ENCODE data around the gene NKX2-3.

NKX2-3 gene

DNA sequence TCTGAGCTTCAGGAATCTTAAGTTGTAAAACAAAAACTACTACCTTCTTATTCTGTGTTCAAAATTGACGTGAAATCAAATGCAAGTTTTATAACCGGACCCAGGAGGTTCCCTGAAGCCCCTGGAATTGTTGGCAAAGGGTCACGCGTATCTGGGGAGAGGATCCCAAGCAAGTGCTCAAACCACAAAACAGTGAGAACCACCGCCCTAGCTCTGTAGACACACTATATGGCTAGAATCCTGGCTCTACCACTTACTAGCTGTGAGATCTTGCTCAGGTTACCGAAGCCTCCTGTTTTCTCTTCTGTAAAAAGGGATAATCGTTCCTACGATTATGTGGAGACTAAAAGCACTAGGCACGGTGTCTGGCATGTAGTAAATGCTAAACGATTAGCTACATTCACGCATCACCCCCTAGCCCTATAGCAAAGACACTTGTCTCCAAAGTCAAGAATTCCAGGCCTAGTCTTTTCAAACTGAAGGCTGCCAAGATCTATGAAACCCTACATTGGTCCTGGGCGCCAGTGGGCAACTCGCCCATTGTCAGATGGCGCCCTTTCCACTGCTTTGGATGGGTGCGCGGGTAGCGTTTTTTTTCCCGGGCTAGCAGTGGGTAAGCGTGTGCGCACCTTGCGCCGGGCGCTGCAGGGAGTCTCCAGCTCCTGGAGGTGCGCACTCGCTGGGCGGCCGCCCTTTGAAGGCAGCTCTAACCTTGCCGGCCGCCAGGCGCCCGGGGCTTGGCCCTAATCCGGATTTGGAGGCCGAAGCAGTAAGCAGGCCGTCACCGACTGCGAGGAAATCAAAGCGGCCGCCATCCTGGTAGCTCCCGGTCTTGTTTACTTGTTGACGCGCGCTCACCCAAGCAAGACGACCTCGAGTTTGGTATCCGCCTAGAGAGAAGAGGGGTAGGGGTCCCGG lies 11.6 kb upstream of the NKX2-3 start:
- Histone ChIP-seq H3K79me1 (ENCODE audit: low read length) (no peaks in the 10 kb centered on the region), H3K36me3 (ENCODE audit: control insufficient read depth, insufficient read depth, low read length) (no peaks in the 10 kb centered on the region), H3K23ac (ENCODE audit: low read length) (no peak overlapping the region), H3K79me2 (ENCODE audit: control insufficient read depth, insufficient read depth, low read length) (no peaks in the 10 kb centered on the region), H3K4me1 (ENCODE audit: control insufficient read depth, low read depth, low read length) (peaks cover 17% of the 10 kb centered on the region), H2BK5ac (ENCODE audit: low read length) (no peak overlapping the region), H3K27ac (ENCODE audit: low read depth, low read length) (no peak overlapping the region), H3K4me3 (ENCODE audit: low read length) (no peak overlapping the region), H3K4me2 (ENCODE audit: low read length) (no peak overlapping the region), H3K4ac (ENCODE audit: low read depth, low read length) (no peak overlapping the region), H4K5ac (ENCODE audit: low read length) (no peak overlapping the region), H2BK120ac (ENCODE audit: low read depth, low read length) (no peak overlapping the region), H2BK15ac (replicated peaks; ENCODE audit: low read depth) (no peak overlapping the region), H3K18ac (ENCODE audit: low read length) (no peak overlapping the region), H4K8ac (ENCODE audit: low read depth, low read length) (no peak overlapping the region), H2AK5ac (ENCODE audit: low read length) (no peak overlapping the region), H3K9ac (ENCODE audit: low read length) (no peak overlapping the region), H3K56ac (ENCODE audit: low read length) (no peak overlapping the region), H3K27me3 (ENCODE audit: insufficient read depth, low read length, poor library complexity) (peaks cover 53% of the 10 kb centered on the region)
- peak; percentile 67 for DNase-seq
- WGBS (ENCODE audit: extremely low coverage, insufficient coverage, low lambda C conversion rate) = no CpG with 5 or more reads among the region's 46 CpGs

DNA sequence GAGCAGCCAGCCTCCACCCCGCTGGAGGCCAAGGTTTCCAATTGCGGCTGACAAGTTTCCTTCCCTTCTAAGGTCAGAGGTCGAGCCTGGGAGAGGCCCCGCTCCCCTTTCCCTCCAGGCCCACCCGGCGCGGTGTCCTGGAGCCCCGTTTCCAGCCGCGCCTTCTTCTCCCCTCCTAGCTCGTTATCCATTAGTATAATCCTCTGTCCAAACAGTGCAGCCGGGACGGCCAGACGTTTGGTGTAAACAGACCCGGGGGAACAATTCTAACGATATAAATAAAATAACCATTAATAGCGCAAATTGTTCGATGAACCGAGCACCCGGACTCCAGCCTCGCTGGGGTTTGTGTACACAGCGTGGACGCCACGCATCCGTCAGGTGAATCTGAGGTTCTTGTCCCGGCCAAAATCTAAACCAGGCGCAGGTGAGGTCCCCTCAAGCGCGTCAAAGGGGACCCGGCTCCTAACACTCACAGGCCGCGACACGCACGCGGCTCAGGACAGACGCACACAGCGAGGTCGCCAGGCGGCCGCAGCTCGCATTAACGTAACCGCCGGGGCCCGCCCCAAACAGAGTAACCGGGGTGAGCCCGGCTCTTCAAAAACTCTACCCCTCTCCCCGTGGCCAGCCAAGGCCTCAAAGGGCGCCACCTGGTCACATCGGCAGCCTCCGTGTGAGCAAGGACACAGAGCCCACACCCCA lies 10.8 kb upstream of the NKX2-3 start:
- H3K4ac ChIP-seq (ENCODE audit: low read depth, low read length) = no peak overlapping the region
- H3K4me3 ChIP-seq (ENCODE audit: low read length) = no peak overlapping the region
- H3K9ac ChIP-seq (ENCODE audit: low read length) = no peak overlapping the region
- no peak overlapping the region for H3K4me2 ChIP-seq (ENCODE audit: low read length)
- no peak overlapping the region for H3K56ac ChIP-seq (ENCODE audit: low read length)
- H3K27me3 ChIP-seq (ENCODE audit: insufficient read depth, low read length, poor library complexity) = peaks cover 60% of the 10 kb centered on the region
- H4K8ac ChIP-seq (ENCODE audit: low read depth, low read length) = no peak overlapping the region
- no peaks in the 10 kb centered on the region for H3K79me2 ChIP-seq (ENCODE audit: control insufficient read depth, insufficient read depth, low read length)
- no peak overlapping the region for H2BK120ac ChIP-seq (ENCODE audit: low read depth, low read length)
- H3K4me1 ChIP-seq (ENCODE audit: control insufficient read depth, low read depth, low read length) = peaks cover 17% of the 10 kb centered on the region
- no peak overlapping the region for H3K18ac ChIP-seq (ENCODE audit: low read length)
- H4K5ac ChIP-seq (ENCODE audit: low read length) = no peak overlapping the region
- WGBS (ENCODE audit: extremely low coverage, insufficient coverage, low lambda C conversion rate) = no CpG with 5 or more reads among the region's 51 CpGs
- no peak overlapping the region for H3K23ac ChIP-seq (ENCODE audit: low read length)
- no peak overlapping the region for H2BK5ac ChIP-seq (ENCODE audit: low read length)
- no peak overlapping the region for H2AK5ac ChIP-seq (ENCODE audit: low read length)
- H3K27ac ChIP-seq (ENCODE audit: low read depth, low read length) = no peak overlapping the region
- H3K79me1 ChIP-seq (ENCODE audit: low read length) = no peaks in the 10 kb centered on the region
- no peak overlapping the region for H2BK15ac ChIP-seq (replicated peaks; ENCODE audit: low read depth)
- H3K36me3 ChIP-seq (ENCODE audit: control insufficient read depth, insufficient read depth, low read length) = no peaks in the 10 kb centered on the region
- no peak for DNase-seq

DNA sequence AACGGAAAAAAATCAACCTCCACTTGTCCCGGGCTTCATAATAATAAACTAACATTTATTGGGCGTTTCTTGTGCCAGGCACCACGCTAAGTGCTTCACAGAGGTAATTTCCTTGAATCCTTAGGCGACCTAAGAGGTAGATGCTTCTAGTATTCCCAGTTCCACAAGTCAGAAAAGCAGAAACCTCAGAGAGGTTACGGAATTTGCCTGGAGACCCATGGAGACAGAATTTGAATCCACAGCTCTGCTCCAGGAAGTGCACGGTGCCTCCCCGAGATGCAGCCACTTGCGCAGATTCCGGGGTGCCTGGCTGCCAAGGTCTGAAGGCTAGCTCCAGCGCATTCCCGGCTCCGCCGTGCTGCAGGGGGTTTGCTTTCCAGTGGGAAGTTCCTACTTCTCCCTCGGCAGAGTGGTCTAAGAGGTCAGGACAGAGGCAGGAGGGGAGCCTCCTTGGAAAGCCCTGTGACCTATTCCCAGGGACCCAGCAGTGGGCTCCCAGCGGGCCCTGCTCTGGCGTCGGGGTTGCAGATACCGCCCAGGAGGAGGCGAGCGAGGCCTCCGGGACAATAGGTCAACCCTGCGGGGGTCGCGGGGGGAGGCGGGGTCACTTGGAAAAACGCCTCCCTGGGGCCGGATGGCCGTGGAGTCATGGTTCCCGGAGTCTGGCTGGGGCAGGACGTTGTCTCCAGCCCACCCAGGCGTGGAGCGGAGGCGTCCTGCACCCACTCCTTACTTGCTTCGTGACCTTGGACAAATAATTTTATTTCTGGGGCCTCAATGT lies 10.1 kb upstream of the NKX2-3 start:
- Histone ChIP-seq H3K4ac (ENCODE audit: low read depth, low read length) (no peak overlapping the region), H3K36me3 (ENCODE audit: control insufficient read depth, insufficient read depth, low read length) (no peaks in the 10 kb centered on the region), H4K8ac (ENCODE audit: low read depth, low read length) (no peak overlapping the region), H3K79me2 (ENCODE audit: control insufficient read depth, insufficient read depth, low read length) (no peaks in the 10 kb centered on the region), H3K27me3 (ENCODE audit: insufficient read depth, low read length, poor library complexity) (peaks cover 65% of the 10 kb centered on the region), H4K5ac (ENCODE audit: low read length) (no peak overlapping the region), H3K56ac (ENCODE audit: low read length) (peak overlapping the region; percentile 17), H3K4me2 (ENCODE audit: low read length) (peak overlapping the region; percentile 45), H3K27ac (ENCODE audit: low read depth, low read length) (no peak overlapping the region), H2AK5ac (ENCODE audit: low read length) (no peak overlapping the region), H2BK15ac (replicated peaks; ENCODE audit: low read depth) (no peak overlapping the region), H3K4me3 (ENCODE audit: low read length) (no peak overlapping the region), H2BK5ac (ENCODE audit: low read length) (no peak overlapping the region), H3K18ac (ENCODE audit: low read length) (no peak overlapping the region), H3K4me1 (ENCODE audit: control insufficient read depth, low read depth, low read length) (peaks cover 17% of the 10 kb centered on the region), H2BK120ac (ENCODE audit: low read depth, low read length) (no peak overlapping the region), H3K9ac (ENCODE audit: low read length) (no peak overlapping the region), H3K23ac (ENCODE audit: low read length) (no peak overlapping the region), H3K79me1 (ENCODE audit: low read length) (no peaks in the 10 kb centered on the region)
- no CpG with 5 or more reads among the region's 35 CpGs for WGBS (ENCODE audit: extremely low coverage, insufficient coverage, low lambda C conversion rate)
- DNase-seq = peak; percentile 88

DNA sequence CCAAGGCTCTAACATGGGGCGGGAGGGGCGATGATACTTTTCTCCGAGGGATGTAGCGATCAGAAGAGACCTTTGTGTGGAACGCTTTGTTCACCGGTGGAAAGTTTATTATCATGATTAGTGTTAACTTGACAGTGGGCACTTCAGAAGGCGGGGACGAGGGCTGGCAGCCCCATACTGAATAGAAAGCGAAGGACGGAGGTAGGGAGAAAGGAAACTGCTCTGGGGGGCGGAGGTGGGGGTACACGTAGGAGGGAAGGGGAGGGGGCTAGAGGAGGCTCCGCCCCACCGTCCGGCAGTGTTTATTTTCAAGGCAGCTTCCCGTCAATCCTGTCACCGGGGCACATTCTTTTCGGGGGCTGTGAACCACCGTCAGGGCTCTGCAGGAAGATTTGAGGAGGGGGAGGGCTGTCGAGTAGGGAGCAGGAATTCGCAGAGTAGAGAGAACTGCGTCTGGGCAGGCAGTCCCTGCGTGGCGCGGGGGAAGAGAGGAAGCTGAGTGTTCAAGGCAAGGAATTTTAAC lies 9.4 kb upstream of the NKX2-3 start:
- Histone ChIP-seq H3K23ac (ENCODE audit: low read length) (no peak overlapping the region), H3K9ac (ENCODE audit: low read length) (no peak overlapping the region), H3K4me3 (ENCODE audit: low read length) (no peak overlapping the region), H3K18ac (ENCODE audit: low read length) (no peak overlapping the region), H3K79me2 (ENCODE audit: control insufficient read depth, insufficient read depth, low read length) (no peaks in the 10 kb centered on the region), H3K36me3 (ENCODE audit: control insufficient read depth, insufficient read depth, low read length) (no peaks in the 10 kb centered on the region), H2BK5ac (ENCODE audit: low read length) (no peak overlapping the region), H2BK15ac (replicated peaks; ENCODE audit: low read depth) (no peak overlapping the region), H3K79me1 (ENCODE audit: low read length) (no peaks in the 10 kb centered on the region), H3K4me1 (ENCODE audit: control insufficient read depth, low read depth, low read length) (peaks cover 17% of the 10 kb centered on the region), H2BK120ac (ENCODE audit: low read depth, low read length) (no peak overlapping the region), H2AK5ac (ENCODE audit: low read length) (no peak overlapping the region), H3K4ac (ENCODE audit: low read depth, low read length) (no peak overlapping the region), H3K56ac (ENCODE audit: low read length) (peak overlapping the region; percentile 17), H4K5ac (ENCODE audit: low read length) (no peak overlapping the region), H3K27ac (ENCODE audit: low read depth, low read length) (no peak overlapping the region), H3K4me2 (ENCODE audit: low read length) (peak overlapping the region; percentile 45), H3K27me3 (ENCODE audit: insufficient read depth, low read length, poor library complexity) (peaks cover 69% of the 10 kb centered on the region), H4K8ac (ENCODE audit: low read depth, low read length) (no peak overlapping the region)
- no CpG with 5 or more reads among the region's 25 CpGs for WGBS (ENCODE audit: extremely low coverage, insufficient coverage, low lambda C conversion rate)
- DNase-seq = peak; percentile 88

DNA sequence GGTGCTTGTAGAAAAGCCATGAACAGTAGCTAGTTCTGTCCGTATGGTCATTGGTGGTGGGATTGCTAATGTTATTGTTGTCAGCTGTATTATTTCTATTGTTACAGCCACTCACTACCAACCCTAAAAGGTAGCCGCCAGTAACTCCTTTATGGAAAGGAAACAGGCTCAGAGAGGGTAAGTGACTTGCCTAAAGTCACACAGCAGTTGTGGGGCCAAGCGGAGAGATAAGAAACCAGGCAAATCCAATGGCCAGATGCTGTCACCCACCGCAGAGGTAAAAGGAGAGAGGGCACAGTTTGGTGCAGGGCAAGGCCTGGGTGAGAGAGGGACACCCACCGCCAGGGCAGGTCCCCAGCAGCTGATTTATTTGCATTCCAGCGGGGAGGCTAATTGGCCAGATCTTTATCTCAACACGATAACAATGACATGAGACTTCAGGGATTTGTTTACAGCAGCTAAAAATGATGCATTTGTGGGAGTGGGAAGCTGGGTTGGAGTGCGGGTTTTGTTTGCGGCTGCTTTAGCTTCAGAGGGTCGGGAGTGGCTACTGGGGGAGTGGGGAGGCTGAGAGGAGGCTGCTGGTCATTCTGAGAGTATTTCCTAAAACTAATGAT lies 8.6 kb upstream of the NKX2-3 start:
- H2BK120ac ChIP-seq (ENCODE audit: low read depth, low read length) = no peak overlapping the region
- no peak overlapping the region for H3K27ac ChIP-seq (ENCODE audit: low read depth, low read length)
- H4K5ac ChIP-seq (ENCODE audit: low read length) = no peak overlapping the region

More for the DNA sequence above, 8.6 kb upstream of the NKX2-3 start:
- H3K56ac ChIP-seq (ENCODE audit: low read length) = no peak overlapping the region
- no peak overlapping the region for H3K4me3 ChIP-seq (ENCODE audit: low read length)
- H4K8ac ChIP-seq (ENCODE audit: low read depth, low read length) = no peak overlapping the region
- H3K4me2 ChIP-seq (ENCODE audit: low read length) = no peak overlapping the region
- H3K79me1 ChIP-seq (ENCODE audit: low read length) = no peaks in the 10 kb centered on the region
- no CpG with 5 or more reads among the region's 10 CpGs for WGBS (ENCODE audit: extremely low coverage, insufficient coverage, low lambda C conversion rate)
- no peaks in the 10 kb centered on the region for H3K79me2 ChIP-seq (ENCODE audit: control insufficient read depth, insufficient read depth, low read length)
- DNase-seq = peak; percentile 85
- peaks cover 71% of the 10 kb centered on the region for H3K27me3 ChIP-seq (ENCODE audit: insufficient read depth, low read length, poor library complexity)
- H2AK5ac ChIP-seq (ENCODE audit: low read length) = no peak overlapping the region
- H2BK5ac ChIP-seq (ENCODE audit: low read length) = no peak overlapping the region
- H3K4ac ChIP-seq (ENCODE audit: low read depth, low read length) = no peak overlapping the region
- no peak overlapping the region for H3K23ac ChIP-seq (ENCODE audit: low read length)
- peaks cover 17% of the 10 kb centered on the region for H3K4me1 ChIP-seq (ENCODE audit: control insufficient read depth, low read depth, low read length)
- no peak overlapping the region for H3K18ac ChIP-seq (ENCODE audit: low read length)
- H3K36me3 ChIP-seq (ENCODE audit: control insufficient read depth, insufficient read depth, low read length) = no peaks in the 10 kb centered on the region
- no peak overlapping the region for H2BK15ac ChIP-seq (replicated peaks; ENCODE audit: low read depth)
- H3K9ac ChIP-seq (ENCODE audit: low read length) = no peak overlapping the region

Measured in mesendoderm (in vitro differentiated cells).